ENCODE data around the gene CNTLN. TPM values are rescaled to one million over a fixed set of nuclear protein-coding genes. Genes with fewer than 3 reads are reported as not detected.

The CNTLN gene
- polyA plus RNA-seq, 2 of the 4 experiments (the other 2 are of a cell fraction): 8.5 to 11.9 TPM

GRCh38 chr9:17328331-17328730 lies 193.5 kb downstream of the CNTLN start:
- ChIA-PET POLR2A (no interaction called here), CTCF (no interaction called here)
- no peak overlapping the region for H3K4me3 ChIP-seq
- FAIRE-seq (no peak), DNase-seq (ENCODE audit: low read depth in 1 of 2, low spot score in 1 of 2) (no peak), ATAC-seq (no peak)
- no peaks in the 10 kb centered on the region for H3K9me3 ChIP-seq
- no peak overlapping the region for H3K27ac ChIP-seq
- TF ChIP-seq CEBPB (IDR thresholded peaks at IDR 0.05) (no peak), SREBF2 (IDR thresholded peaks at IDR 0.05) (no peak), HDAC2 (IDR thresholded peaks at IDR 0.05) (no peak), EP300 (IDR thresholded peaks at IDR 0.05) (no peak), ZC3H11A (IDR thresholded peaks at IDR 0.05) (no peak), POLR2A (IDR thresholded peaks at IDR 0.05; ENCODE audit: low read length) (no peak), NFE2L2 (conservative IDR thresholded peaks at IDR 0.05; ENCODE audit: low read length) (no peak), ESRRA (IDR thresholded peaks at IDR 0.05; ENCODE audit: borderline replicate concordance, low read length) (no peak), USF2 (IDR thresholded peaks at IDR 0.05) (no peak), MAX (IDR thresholded peaks at IDR 0.05) (no peak), MAFK (IDR thresholded peaks at IDR 0.05; ENCODE audit: partially characterized antibody) (no peak), GATA3 (IDR thresholded peaks at IDR 0.05; ENCODE audit: borderline replicate concordance) (no peak), ZFP36 (IDR thresholded peaks at IDR 0.05; ENCODE audit: borderline replicate concordance, partially characterized antibody) (no peak), CBX8 (IDR thresholded peaks at IDR 0.05) (no peak)
- 87% methylated on average over 2 of the region's 2 CpGs for WGBS (ENCODE audit: missing lambda C conversion rate)
- no peak overlapping the region for H3K4me2 ChIP-seq
- H3K4me1 ChIP-seq: no peaks in the 10 kb centered on the region

GRCh38 chr9:17330097-17330496 lies 195.3 kb downstream of the CNTLN start:
- H3K4me1 ChIP-seq: no peaks in the 10 kb centered on the region
- ATAC-seq (no peak), FAIRE-seq (no peak), DNase-seq (ENCODE audit: low read depth in 1 of 2, low spot score in 1 of 2) (no peak)
- POLR2A ChIA-PET: no interaction called here
- TF ChIP-seq HDAC2 (IDR thresholded peaks at IDR 0.05) (no peak), ESRRA (IDR thresholded peaks at IDR 0.05; ENCODE audit: borderline replicate concordance, low read length) (no peak), KDM5A (IDR thresholded peaks at IDR 0.05) (no peak), TFCP2L1 (CRISPR knock-in tag; IDR thresholded peaks at IDR 0.05) (no peak), CBX8 (IDR thresholded peaks at IDR 0.05) (no peak), E2F6 (IDR thresholded peaks at IDR 0.05; ENCODE audit: borderline replicate concordance, low read depth) (no peak), JUNB (IDR thresholded peaks at IDR 0.05) (no peak)
- H3K4me2 ChIP-seq: no peak overlapping the region
- H3K9me3 ChIP-seq: no peaks in the 10 kb centered on the region
- CTCF ChIA-PET: no interaction called here
- no peak overlapping the region for H3K4me3 ChIP-seq
- no peak overlapping the region for H3K27ac ChIP-seq

- CTCF ChIA-PET: no interaction called here
Measured at GRCh38 chr9:17332115-17332514, 197.3 kb downstream of the CNTLN start.

GRCh38 chr9:17339156-17339555 lies 204.3 kb downstream of the CNTLN start:
- DNase-seq (ENCODE audit: low read depth in 1 of 2, low spot score in 1 of 2) (no peak), ATAC-seq (no peak), FAIRE-seq (no peak)
- no peaks in the 10 kb centered on the region for H3K9me3 ChIP-seq
- TF ChIP-seq TFCP2L1 (CRISPR knock-in tag; IDR thresholded peaks at IDR 0.05) (no peak), HOXA7 (CRISPR knock-in tag; IDR thresholded peaks at IDR 0.05) (no peak), USF2 (IDR thresholded peaks at IDR 0.05) (no peak), SMC3 (IDR thresholded peaks at IDR 0.05) (no peak), CHD2 (IDR thresholded peaks at IDR 0.05; ENCODE audit: low read length, partially characterized antibody) (no peak), MAFK (IDR thresholded peaks at IDR 0.05; ENCODE audit: partially characterized antibody) (no peak)
- H3K4me2 ChIP-seq: no peak overlapping the region
- POLR2A ChIA-PET: no interaction called here
- H3K4me1 ChIP-seq: no peaks in the 10 kb centered on the region
- H3K4me3 ChIP-seq: no peak overlapping the region
- CTCF ChIA-PET: no interaction called here
- H3K27ac ChIP-seq: no peak overlapping the region

More at GRCh38 chr9:17332115-17332514, 197.3 kb downstream of the CNTLN start:
- no peak overlapping the region for H3K4me2 ChIP-seq
- H3K4me1 ChIP-seq: no peaks in the 10 kb centered on the region
- DNase-seq (ENCODE audit: low read depth in 1 of 2, low spot score in 1 of 2) (no peak), ATAC-seq (no peak), FAIRE-seq (no peak)
- H3K4me3 ChIP-seq: no peak overlapping the region
- no peaks in the 10 kb centered on the region for H3K9me3 ChIP-seq
- 86% methylated on average over 3 of the region's 3 CpGs for WGBS (ENCODE audit: missing lambda C conversion rate)
- POLR2A ChIA-PET: no interaction called here
- no peak overlapping the region for H3K27ac ChIP-seq
- TF ChIP-seq CHD4 (IDR thresholded peaks at IDR 0.05; ENCODE audit: borderline replicate concordance): no peak
